RWPE2 (cell line): Measurements from ENCODE around the gene ERN1.

Source experiments
- ATAC-seq: fragments of 200-7000 bp; cut with Tn5 transposase; 3 replicates; pipeline ENCODE4 v1.9.1; 2021; ENCODE audit warnings: low read depth
- DNase-seq: peaks from one replicate; pipeline ENCODE4 v3.0.0-alpha.2; 2020; ENCODE audit warnings: low spot score
- H3K27ac ChIP-seq: fragments of 450-650 bp; 2 replicates; pipeline ENCODE4 v1.5.1; 2017; ENCODE audit warnings: mild to moderate bottlenecking; ENCODE audit not compliant: poor library complexity, severe bottlenecking
- H3K27me3 ChIP-seq: fragments of 250-450 bp; sonication (Bioruptor Pico); 2 replicates; pipeline ENCODE4 v1.5.1; 2021; ENCODE audit warnings: mild to moderate bottlenecking, moderate library complexity; ENCODE audit not compliant: insufficient read depth, poor library complexity, severe bottlenecking
- H3K36me3 ChIP-seq: fragments of 250-450 bp; sonication (Bioruptor Pico); 2 replicates; pipeline ENCODE4 v1.5.1; 2020; ENCODE audit warnings: low read depth, mild to moderate bottlenecking, moderate library complexity
- H3K4me1 ChIP-seq: fragments of 250-450 bp; sonication (Bioruptor Pico); 2 replicates; pipeline ENCODE4 v1.5.1; 2021; ENCODE audit warnings: mild to moderate bottlenecking, moderate library complexity; ENCODE audit not compliant: insufficient read depth, poor library complexity, severe bottlenecking
- H3K4me3 ChIP-seq: fragments of 250-450 bp; sonication (Bioruptor Pico); 2 replicates; pipeline ENCODE4 v1.5.1; 2021; ENCODE audit warnings: mild to moderate bottlenecking, moderate library complexity; ENCODE audit not compliant: severe bottlenecking
- H3K9me3 ChIP-seq: fragments of 250-450 bp; sonication (Bioruptor Pico); 2 replicates; pipeline ENCODE4 v1.5.1; 2021; ENCODE audit warnings: mild to moderate bottlenecking, moderate library complexity; ENCODE audit not compliant: severe bottlenecking
- CTCF ChIP-seq: fragments of 450-650 bp; IDR thresholded peaks from one replicate; pipeline ENCODE4 v1.5.1; 2017; ENCODE audit warnings: mild to moderate bottlenecking, moderate library complexity; ENCODE audit not compliant: poor library complexity, severe bottlenecking

ERN1 gene

GRCh38 chr17:64016974-64017373 is 113.0 kb downstream of the ERN1 start:
- Histone ChIP-seq H3K27me3 (no peaks in the 10 kb centered on the region), H3K9me3 (no peaks in the 10 kb centered on the region), H3K4me3 (no peak overlapping the region), H3K4me1 (no peaks in the 10 kb centered on the region), H3K27ac (no peak overlapping the region), H3K36me3 (no peaks in the 10 kb centered on the region)
- no peak for TF ChIP-seq CTCF
- no peak for ATAC-seq
- no peak for DNase-seq

GRCh38 chr17:64016231-64016784 is 113.6 kb downstream of the ERN1 start:
- Histone ChIP-seq H3K27me3 (no peaks in the 10 kb centered on the region), H3K9me3 (no peaks in the 10 kb centered on the region), H3K36me3 (no peaks in the 10 kb centered on the region), H3K27ac (no peak overlapping the region), H3K4me1 (no peaks in the 10 kb centered on the region), H3K4me3 (no peak overlapping the region)
- ATAC-seq (0 out of 3 replicates have a peak, but pooled peaks have one; percentile 38), DNase-seq (no peak)
- TF ChIP-seq CTCF: peak; percentile 33

GRCh38 chr17:64015447-64015846 is 114.5 kb downstream of the ERN1 start:
- H3K36me3 ChIP-seq: no peaks in the 10 kb centered on the region
- H3K4me1 ChIP-seq: no peaks in the 10 kb centered on the region
- H3K27me3 ChIP-seq: no peaks in the 10 kb centered on the region
- no peaks in the 10 kb centered on the region for H3K9me3 ChIP-seq
- H3K27ac ChIP-seq: no peak overlapping the region
- no peak for TF ChIP-seq CTCF
- ATAC-seq (no peak), DNase-seq (no peak)
- no peak overlapping the region for H3K4me3 ChIP-seq

- Histone ChIP-seq H3K4me3 (no peak overlapping the region), H3K27me3 (no peaks in the 10 kb centered on the region), H3K27ac (no peak overlapping the region), H3K9me3 (no peaks in the 10 kb centered on the region), H3K36me3 (no peaks in the 10 kb centered on the region), H3K4me1 (peaks cover 2% of the 10 kb centered on the region)
- DNase-seq (no peak), ATAC-seq (peak; percentile 80)
- TF ChIP-seq CTCF: no peak
Observed at GRCh38 chr17:64009571-64010402, 120.2 kb downstream of the ERN1 start.

- Histone ChIP-seq H3K9me3 (no peaks in the 10 kb centered on the region), H3K27me3 (no peaks in the 10 kb centered on the region), H3K36me3 (no peaks in the 10 kb centered on the region), H3K4me1 (peaks cover 2% of the 10 kb centered on the region), H3K27ac (no peak overlapping the region), H3K4me3 (no peak overlapping the region)
- no peak for TF ChIP-seq CTCF
- DNase-seq: peak; percentile 29
- no peak for ATAC-seq
Observed at GRCh38 chr17:64008830-64009229, 121.1 kb downstream of the ERN1 start.
